GM18858 (cell line): ENCODE measurements around the gene JARID2.
A peak's percentile ranks its signal among the peaks of the same experiment; 100 is the strongest.

Source experiments
- ATAC-seq: cut with Tn5 transposase; IDR thresholded peaks from one replicate; pipeline ENCODE4 v1.9.1; 2021; ENCODE audit not compliant: unreplicated experiment

The JARID2 gene

GRCh38 chr6:15245361-15246216, at the start of gene JARID2:
JARID2 (plus strand) TSS chr6:15246069; CDS start chr6:15246540, 471 bp downstream.
- ATAC-seq = peak; percentile 44

GRCh38 chr6:15200087-15200486, 45.8 kb upstream of the JARID2 start:
- ATAC-seq = no peak

DNA sequence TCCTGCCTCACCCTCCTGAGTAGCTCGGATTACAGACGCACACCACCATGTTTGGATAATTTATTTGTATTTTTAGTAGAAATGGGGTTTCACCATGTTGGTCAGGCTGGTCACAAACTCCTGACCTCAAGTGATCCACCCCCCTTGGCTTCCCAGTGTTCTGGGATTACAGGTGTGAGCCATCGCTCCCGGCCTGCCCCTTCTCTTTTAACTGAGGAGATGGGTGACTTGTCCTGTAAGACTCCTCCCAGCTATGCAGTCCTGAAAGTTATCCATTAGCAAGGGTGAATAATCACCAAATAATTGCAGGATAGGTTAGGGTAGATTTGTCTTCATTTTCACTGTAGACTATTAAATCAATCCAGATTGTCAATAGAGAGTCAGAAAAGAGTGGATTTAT, 40.5 kb upstream of the JARID2 start:
- no peak for ATAC-seq

- no peak for ATAC-seq
These were observed 39.0 kb upstream of the JARID2 start for GRCh38 chr6:15206887-15207286.

DNA sequence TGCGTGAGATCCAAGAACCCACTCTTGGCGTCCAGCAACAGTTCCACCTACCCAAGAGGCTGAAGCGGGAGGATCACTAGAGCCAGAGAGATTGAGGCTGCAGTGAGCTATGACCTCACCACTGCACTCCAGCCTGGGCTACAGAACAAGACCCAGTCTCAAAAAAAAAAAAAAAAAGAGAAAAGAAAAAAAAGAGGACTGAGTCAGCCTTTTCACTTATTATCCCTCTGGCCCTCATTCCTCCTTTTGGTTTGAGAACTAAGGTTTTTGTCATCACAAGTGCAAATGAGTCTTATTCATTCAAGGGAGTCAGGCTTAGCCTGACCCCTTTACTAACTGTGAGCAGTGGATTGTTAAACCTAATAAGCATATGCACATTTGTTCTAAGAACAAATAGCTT, 37.9 kb upstream of the JARID2 start:
- ATAC-seq = no peak

- ATAC-seq = no peak
These were observed 31.9 kb upstream of the JARID2 start for GRCh38 chr6:15213838-15214400.

- ATAC-seq = no peak
These were observed 27.5 kb upstream of the JARID2 start for GRCh38 chr6:15218401-15218800.

DNA sequence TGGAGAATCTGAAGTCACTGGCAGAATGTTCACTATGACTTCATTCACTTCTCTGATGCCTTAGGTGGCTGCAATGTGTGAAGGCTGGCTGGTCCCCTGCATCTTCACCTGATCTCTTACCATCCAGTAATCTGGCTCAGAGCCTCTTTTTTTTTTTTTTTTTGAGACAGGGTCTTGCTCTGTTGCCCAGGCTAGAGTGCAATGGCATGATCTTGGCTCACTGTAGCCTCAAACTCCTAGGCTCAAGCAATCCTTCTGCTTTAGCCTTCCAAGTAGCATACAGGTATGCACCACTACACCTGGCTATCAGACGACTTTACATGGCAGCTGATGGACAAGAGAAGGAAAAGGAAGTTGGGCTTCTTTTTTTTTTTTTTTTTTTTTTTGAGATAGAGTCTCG, 25.8 kb upstream of the JARID2 start:
- no peak for ATAC-seq

DNA sequence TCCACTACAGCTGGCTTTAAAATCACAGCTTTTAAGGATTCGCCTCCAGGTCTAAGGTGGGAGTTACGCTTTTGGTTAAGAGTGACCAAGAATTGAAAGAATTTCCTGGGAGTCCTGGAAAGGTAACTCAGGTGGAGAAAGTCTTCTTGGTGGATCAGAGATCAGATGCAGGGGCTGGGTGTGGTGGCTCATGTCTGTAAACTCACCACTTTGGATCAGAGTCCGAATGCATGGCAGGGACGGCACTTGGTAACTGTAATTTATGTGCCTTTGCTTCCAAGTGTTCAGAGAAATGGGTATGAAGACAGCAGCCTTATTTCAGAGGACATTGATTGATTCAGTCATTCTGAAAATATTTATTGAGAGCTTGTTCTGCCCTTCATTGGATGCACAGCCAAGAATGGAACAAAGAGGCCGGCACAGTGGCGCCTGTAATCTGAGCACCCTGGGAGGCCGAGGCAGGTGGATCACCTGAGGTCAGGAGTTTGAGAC, 18.0 kb upstream of the JARID2 start:
- ATAC-seq = no peak

GRCh38 chr6:15230827-15231226, 15.0 kb upstream of the JARID2 start:
- no peak for ATAC-seq

GRCh38 chr6:15232836-15233510, 12.9 kb upstream of the JARID2 start:
- no peak for ATAC-seq

DNA sequence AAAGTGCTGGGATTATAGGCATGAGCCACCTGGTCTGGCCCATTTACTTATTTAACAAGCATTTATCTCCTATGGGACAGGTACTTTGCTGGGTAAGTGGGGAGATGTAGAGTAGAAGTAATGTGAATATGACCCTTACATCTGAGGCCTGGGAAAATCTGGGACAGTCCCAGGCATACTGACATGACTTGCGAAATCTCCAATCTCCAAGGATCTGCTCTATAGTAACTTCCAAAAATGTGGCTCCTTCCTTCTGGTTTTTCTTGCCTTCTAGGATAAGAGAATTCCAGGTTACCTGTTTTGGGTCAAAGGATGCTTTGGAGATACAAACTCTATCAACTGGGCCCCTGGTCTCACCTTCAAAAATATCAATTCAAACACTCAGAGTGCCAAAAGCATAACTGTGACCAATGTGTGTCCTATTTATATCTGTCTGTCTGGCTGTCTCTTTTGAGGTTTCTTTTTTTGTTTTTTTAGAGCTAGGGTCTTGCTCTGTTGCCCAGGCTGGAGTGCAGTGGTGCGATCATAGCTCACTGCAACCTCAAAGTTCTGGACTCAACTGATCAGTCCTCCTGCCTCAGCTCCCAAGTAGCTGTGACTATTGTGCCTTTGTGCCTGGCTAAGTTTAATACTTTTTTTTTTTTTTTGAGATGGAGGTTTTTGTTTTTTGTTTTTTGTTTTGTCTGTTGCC, 11.7 kb upstream of the JARID2 start:
- no peak for ATAC-seq

- no peak for ATAC-seq
These were observed 6.1 kb upstream of the JARID2 start for GRCh38 chr6:15239616-15240364.

DNA sequence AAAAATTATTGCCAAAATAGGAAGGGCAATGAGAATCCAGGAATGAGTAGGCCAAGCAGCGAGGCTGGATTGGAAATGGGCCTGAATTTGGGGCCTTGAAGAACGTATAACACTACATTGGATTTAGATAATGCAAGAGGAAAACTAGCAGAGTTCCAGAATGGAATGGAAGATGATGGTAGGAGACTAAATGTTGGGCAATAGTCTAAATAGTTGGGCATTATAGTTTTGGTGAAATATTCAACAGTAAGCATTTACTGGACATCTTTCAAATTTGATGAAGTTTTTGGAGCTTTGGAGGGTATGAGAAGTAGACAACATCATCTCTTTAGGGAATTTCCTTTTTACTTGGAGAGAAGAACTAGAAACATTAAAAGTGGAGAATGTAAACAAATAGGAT, 3.4 kb upstream of the JARID2 start:
- ATAC-seq = no peak

DNA sequence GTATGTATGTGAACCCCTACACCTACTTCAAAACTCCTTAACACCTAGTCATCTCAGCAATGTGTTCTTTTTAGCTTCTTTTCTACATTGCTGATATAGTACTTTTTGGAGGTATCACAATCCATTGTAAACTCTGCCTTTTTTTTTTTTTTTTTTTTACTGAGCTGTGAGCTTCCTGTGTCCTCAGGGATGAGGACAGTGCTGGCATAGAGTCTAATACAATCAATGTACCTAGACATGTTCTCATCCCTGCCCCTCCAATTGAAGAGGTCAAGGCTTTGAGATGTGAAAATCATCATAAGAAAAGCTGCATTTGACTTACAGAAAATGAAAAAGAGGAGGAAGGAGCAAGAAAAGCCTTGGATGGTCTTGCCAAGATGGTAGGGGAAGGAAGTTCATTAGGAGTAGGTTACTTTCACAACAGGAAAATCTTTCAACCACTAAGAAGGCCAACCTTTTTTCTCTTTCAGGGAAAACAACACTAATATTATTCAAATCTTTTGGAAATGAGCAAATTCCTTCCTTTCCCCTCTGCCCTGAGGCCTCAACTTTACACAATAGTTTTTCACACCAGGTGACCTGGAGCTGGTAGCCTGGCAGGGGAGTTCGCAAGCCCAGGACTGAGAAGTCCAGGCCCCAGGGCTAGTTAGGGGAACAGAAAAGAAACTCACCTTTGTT, 2.8 kb upstream of the JARID2 start:
- ATAC-seq = no peak

DNA sequence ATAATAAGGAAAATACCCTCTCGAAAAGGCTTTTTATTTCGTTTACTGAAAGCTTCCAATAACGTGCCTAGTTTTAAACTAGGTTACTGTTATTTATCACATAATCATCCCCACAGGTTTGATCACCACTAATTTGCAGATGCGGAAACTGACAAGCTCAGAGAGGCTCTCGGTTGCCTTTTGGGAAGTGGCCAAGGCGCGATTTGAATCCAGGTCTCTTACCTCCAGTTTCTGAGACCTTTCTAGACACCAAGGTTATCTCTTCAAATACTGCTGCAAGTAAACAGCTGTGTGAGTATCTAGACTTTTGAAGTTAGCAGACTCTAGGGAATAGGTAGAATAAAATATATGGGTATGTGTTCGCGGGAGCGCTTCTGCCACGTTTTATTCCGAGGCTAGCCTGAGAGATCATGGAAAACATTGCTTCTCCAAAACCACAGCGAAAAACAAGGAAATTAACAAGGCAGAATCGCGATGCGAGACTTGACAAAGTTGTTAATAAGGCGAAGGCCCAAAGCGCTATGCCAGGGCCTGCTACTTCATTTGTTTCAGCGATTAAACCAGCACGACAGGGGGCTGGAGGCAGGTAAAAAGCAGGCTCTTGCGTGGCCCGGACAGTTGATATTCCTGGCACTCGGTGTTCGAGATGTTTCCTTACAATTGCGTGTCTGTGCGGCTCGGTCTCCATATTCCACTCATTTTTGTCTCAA, 1.8 kb upstream of the JARID2 start:
- ATAC-seq = no peak

- peak; percentile 11 for ATAC-seq
These were observed 1.1 kb upstream of the JARID2 start for GRCh38 chr6:15244620-15245360.

GRCh38 chr6:15246217-15246665, 372 bp downstream of the JARID2 start:
- ATAC-seq = no peak
